SK-N-SH treated with all-trans-retinoic acid at 6 μM for 48 hours (cell line): Measurements from ENCODE around the gene OR9Q1.

Experiments used
- ARNTL ChIP-seq: fragments of 450-650 bp; formaldehyde crosslinking; IDR thresholded peaks from 2 replicates; pipeline ENCODE4 v1.5.0; 2020; ENCODE audit warnings: low read depth, mild to moderate bottlenecking, moderate library complexity, borderline replicate concordance
- BACH2 ChIP-seq: fragments of 250-450 bp; sonication (Bioruptor Pico); IDR thresholded peaks from 2 replicates; pipeline ENCODE4 v1.9.0; 2021; ENCODE audit warnings: mild to moderate bottlenecking, borderline replicate concordance
- GLIS3 ChIP-seq: fragments of 250-450 bp; sonication (Bioruptor Pico); IDR thresholded peaks from 2 replicates; pipeline ENCODE4 v1.5.0; 2020; ENCODE audit warnings: mild to moderate bottlenecking, moderate library complexity
- RARB ChIP-seq: fragments of 250-450 bp; sonication (Bioruptor Pico); IDR thresholded peaks from 2 replicates; pipeline ENCODE4 v1.8.0; 2021; ENCODE audit warnings: mild to moderate bottlenecking, moderate library complexity
- ZNF565 ChIP-seq: fragments of 450-650 bp; formaldehyde crosslinking; conservative IDR thresholded peaks from 2 replicates; pipeline ENCODE4 v1.5.0; 2020; ENCODE audit warnings: low read depth, mild to moderate bottlenecking, moderate library complexity
- ZNF8 ChIP-seq: fragments of 450-650 bp; formaldehyde crosslinking; IDR thresholded peaks from 2 replicates; pipeline ENCODE4 v1.5.0; 2020; ENCODE audit warnings: mild to moderate bottlenecking, moderate library complexity
- TF ChIP-seq, protein P1 (sequence below): fragments of 250-450 bp; sonication (Bioruptor Pico); IDR thresholded peaks from 2 replicates; pipeline ENCODE4 v1.8.0; 2021; ENCODE audit warnings: low read depth, mild to moderate bottlenecking, moderate library complexity, borderline replicate concordance
- TF ChIP-seq, protein P2 (sequence below): fragments of 250-450 bp; sonication (Bioruptor Pico); IDR thresholded peaks from 2 replicates; pipeline ENCODE4 v1.8.0; 2020; ENCODE audit warnings: mild to moderate bottlenecking, moderate library complexity, borderline replicate concordance

DNA sequence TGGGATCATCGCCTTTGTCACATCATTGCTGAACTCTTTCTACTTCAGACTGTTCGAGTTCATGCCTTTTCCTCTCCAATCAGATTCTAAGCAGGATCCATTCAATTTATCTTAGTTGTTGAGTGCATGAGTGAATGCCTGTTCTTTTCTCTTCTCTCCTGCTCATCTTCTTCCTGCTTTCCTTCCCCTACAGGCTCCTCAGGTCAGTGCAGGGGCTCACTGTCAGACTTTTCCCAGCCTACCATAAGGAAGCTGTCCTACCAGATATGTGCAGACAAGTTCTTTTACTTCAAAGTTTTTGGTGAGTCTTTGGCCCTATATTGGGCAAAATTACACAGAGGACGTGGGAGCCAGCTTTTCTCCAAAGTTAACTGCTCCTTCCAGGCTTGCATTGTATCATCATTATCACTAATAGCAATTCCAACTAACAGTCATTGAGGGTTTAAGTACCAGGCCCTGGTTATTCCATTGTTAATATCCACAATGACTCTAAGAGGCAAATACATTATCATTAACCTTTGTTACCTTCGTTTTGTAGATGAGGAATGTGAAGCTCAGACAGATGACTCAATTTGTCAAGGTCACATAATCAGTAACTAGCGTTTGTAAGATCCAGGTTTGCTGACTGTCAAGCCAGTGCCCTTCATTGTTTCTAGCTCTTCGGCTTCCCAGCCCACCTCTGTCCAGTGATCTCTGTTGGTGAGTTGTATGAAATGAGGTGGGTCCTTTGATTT, 37.4 kb downstream of the OR9Q1 start:
- TF ChIP-seq, protein P1, sequence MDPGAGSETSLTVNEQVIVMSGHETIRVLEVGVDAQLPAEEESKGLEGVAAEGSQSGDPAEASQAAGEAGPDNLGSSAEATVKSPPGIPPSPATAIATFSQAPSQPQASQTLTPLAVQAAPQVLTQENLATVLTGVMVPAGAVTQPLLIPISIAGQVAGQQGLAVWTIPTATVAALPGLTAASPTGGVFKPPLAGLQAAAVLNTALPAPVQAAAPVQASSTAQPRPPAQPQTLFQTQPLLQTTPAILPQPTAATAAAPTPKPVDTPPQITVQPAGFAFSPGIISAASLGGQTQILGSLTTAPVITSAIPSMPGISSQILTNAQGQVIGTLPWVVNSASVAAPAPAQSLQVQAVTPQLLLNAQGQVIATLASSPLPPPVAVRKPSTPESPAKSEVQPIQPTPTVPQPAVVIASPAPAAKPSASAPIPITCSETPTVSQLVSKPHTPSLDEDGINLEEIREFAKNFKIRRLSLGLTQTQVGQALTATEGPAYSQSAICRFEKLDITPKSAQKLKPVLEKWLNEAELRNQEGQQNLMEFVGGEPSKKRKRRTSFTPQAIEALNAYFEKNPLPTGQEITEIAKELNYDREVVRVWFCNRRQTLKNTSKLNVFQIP (CRISPR knock-in tag): no peak
- TF ChIP-seq ZNF8 (CRISPR knock-in tag) (no peak), ZNF565 (CRISPR knock-in tag) (no peak), GLIS3 (no peak), BACH2 (CRISPR knock-in tag) (no peak), RARB (CRISPR knock-in tag) (no peak), ARNTL (CRISPR knock-in tag) (no peak)
- TF ChIP-seq, protein P2, sequence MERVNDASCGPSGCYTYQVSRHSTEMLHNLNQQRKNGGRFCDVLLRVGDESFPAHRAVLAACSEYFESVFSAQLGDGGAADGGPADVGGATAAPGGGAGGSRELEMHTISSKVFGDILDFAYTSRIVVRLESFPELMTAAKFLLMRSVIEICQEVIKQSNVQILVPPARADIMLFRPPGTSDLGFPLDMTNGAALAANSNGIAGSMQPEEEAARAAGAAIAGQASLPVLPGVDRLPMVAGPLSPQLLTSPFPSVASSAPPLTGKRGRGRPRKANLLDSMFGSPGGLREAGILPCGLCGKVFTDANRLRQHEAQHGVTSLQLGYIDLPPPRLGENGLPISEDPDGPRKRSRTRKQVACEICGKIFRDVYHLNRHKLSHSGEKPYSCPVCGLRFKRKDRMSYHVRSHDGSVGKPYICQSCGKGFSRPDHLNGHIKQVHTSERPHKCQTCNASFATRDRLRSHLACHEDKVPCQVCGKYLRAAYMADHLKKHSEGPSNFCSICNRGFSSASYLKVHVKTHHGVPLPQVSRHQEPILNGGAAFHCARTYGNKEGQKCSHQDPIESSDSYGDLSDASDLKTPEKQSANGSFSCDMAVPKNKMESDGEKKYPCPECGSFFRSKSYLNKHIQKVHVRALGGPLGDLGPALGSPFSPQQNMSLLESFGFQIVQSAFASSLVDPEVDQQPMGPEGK: no peak
